ENCODE results near the gene LAMC1.
"Not testable (repeated sequence)": the region's sequence is repeated elsewhere in the genome, so short reads cannot be mapped to it uniquely, and the experiment has no call there.

The LAMC1 gene

GRCh38 chr1:183065168-183065706, 42.0 kb downstream of the LAMC1 start:
- H3K36me3 ChIP-seq (ENCODE audit: insufficient read depth) = no peaks in the 10 kb centered on the region
- no peaks in the 10 kb centered on the region for H3K27me3 ChIP-seq (ENCODE audit: insufficient read depth, low read depth)
- H2AFZ ChIP-seq (ENCODE audit: low read depth) = no peak overlapping the region
- no peak overlapping the region for H3K27ac ChIP-seq
- H3K9ac ChIP-seq = no peak overlapping the region
- no peak overlapping the region for H3K4me3 ChIP-seq (IDR thresholded peaks at IDR 0.05; ENCODE audit: insufficient read depth, low read depth, low read length)
- no peak overlapping the region for H3K4me2 ChIP-seq
- no peak for TF ChIP-seq CTCF (conservative IDR thresholded peaks at IDR 0.05; ENCODE audit: low read depth, low read length)
- H3K79me2 ChIP-seq (ENCODE audit: insufficient read depth, low read depth) = 0 out of 2 replicates have a peak, but pooled peaks cover 10% of the 10 kb centered on the region
- no peaks in the 10 kb centered on the region for H4K20me1 ChIP-seq (ENCODE audit: insufficient read depth)
- H3K4me1 ChIP-seq (ENCODE audit: low read depth, poor library complexity, severe bottlenecking) = peaks cover 71% of the 10 kb centered on the region

DNA sequence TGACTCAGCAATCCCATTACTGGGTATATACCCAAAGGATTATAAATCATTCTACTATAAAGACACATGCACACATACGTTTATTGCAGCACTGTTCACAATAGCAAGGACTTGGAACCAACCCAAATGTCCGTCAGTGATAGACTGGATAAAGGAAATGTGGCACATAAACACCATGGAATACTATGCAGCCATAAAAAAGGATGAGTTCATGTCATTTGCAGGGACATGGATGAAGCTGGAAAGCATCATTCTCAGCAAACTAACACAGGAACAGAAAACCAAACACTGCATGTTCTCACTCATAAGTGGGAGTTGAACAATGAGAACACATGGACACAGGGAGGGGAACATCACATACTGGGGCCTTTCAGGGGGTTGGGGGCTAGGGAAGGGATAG, 43.2 kb downstream of the LAMC1 start:
- H4K20me1 ChIP-seq (ENCODE audit: insufficient read depth); H3K79me2 ChIP-seq (ENCODE audit: insufficient read depth, low read depth); H3K4me2 ChIP-seq; H3K9ac ChIP-seq; H3K4me3 ChIP-seq (IDR thresholded peaks at IDR 0.05; ENCODE audit: insufficient read depth, low read depth, low read length); H3K27me3 ChIP-seq (ENCODE audit: insufficient read depth, low read depth); H2AFZ ChIP-seq (ENCODE audit: low read depth); H3K36me3 ChIP-seq (ENCODE audit: insufficient read depth); H3K27ac ChIP-seq: not testable (repeated sequence)
- peaks cover 70% of the 10 kb centered on the region for H3K4me1 ChIP-seq (ENCODE audit: low read depth, poor library complexity, severe bottlenecking)

DNA sequence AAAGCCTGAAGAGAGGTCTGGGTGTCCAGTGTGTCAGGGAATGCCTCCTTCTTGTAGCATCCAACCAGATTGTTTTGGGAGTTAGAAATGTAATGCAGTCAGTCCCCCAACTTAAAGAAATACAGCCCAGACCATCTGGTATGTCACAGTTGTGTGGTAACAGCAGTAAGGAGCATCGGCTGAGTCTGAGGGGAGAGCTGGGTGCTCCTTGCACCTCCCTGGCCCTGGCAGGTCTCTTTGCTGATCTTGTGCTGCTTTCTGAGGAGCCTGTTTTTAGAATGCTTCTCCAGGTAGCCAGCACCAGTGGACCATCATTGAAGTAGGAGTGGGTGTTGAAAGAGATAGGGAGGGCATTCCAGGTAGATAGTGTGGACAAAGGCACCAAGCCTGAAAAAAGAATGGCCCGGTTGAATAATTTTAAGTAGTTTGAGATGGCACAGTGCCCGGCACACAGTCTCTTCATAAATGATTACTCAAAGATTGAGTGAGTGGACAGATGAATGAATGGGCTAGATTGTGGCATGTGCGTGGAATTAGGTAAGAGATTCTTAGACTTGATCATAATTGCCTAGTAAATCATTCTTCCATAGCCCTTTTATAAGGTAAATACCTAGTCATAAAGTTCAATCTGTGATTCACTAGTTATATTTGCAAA, 46.5 kb downstream of the LAMC1 start:
- H3K4me2 ChIP-seq = peak overlapping the region; percentile 88
- H3K79me2 ChIP-seq (ENCODE audit: insufficient read depth, low read depth) = peaks cover 8% of the 10 kb centered on the region; the same call in 1 of the 2 replicates
- peak overlapping the region; percentile 81; the same call in 1 of the 2 replicates for H3K27ac ChIP-seq
- H3K4me1 ChIP-seq (ENCODE audit: low read depth, poor library complexity, severe bottlenecking) = peaks cover 72% of the 10 kb centered on the region
- H3K36me3 ChIP-seq (ENCODE audit: insufficient read depth) = no peaks in the 10 kb centered on the region
- H2AFZ ChIP-seq (ENCODE audit: low read depth) = no peak overlapping the region
- no peak for TF ChIP-seq CTCF (conservative IDR thresholded peaks at IDR 0.05; ENCODE audit: low read depth, low read length)
- H3K27me3 ChIP-seq (ENCODE audit: insufficient read depth, low read depth) = no peaks in the 10 kb centered on the region
- no peak overlapping the region for H3K9ac ChIP-seq
- H4K20me1 ChIP-seq (ENCODE audit: insufficient read depth) = no peaks in the 10 kb centered on the region
- H3K4me3 ChIP-seq (IDR thresholded peaks at IDR 0.05; ENCODE audit: insufficient read depth, low read depth, low read length) = peak overlapping the region; percentile 18

DNA sequence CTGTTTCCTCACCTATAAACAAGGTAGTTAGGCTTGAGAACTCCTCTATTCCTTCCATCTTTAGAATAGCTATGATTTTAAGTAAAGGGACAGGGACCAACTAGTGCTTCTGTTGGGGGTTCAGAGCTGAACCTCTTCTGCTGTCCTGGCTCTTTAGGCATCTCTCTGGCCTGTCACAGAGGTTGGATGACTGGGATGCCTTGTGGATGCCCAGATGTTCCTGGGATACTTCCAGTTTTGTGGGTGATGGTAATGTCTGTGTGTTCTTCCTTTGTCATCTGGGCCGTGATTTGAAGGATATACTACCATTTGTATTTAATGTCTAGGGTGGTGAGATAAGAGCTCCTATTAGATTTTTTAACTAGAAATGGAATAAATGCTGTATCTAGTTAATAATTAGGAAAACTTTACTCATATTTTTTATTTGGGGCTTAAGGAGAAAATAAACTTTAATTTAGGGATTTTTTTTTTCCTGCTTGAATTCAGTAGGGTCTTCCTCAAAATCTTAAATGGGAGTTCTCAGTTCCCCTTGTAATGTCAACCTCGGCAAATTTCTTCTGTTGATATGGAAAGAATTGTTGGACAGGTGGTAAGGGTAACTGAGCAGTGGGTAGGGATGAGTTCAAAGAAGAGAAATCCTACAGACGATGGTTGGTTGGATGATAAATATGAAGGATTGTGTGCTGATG, 47.2 kb downstream of the LAMC1 start:
- peak overlapping the region; percentile 54 for H3K4me3 ChIP-seq (IDR thresholded peaks at IDR 0.05; ENCODE audit: insufficient read depth, low read depth, low read length)
- peak overlapping the region; percentile 27 for H2AFZ ChIP-seq (ENCODE audit: low read depth)
- TF ChIP-seq CTCF (conservative IDR thresholded peaks at IDR 0.05; ENCODE audit: low read depth, low read length) = no peak
- H3K79me2 ChIP-seq (ENCODE audit: insufficient read depth, low read depth) = peaks cover 15% of the 10 kb centered on the region; the same call in 1 of the 2 replicates
- H4K20me1 ChIP-seq (ENCODE audit: insufficient read depth) = no peaks in the 10 kb centered on the region
- peak overlapping the region; percentile 88 for H3K4me2 ChIP-seq
- peaks cover 79% of the 10 kb centered on the region for H3K4me1 ChIP-seq (ENCODE audit: low read depth, poor library complexity, severe bottlenecking)
- H3K36me3 ChIP-seq (ENCODE audit: insufficient read depth) = no peaks in the 10 kb centered on the region
- H3K9ac ChIP-seq = peak overlapping the region; percentile 35; the same call in 1 of the 2 replicates
- no peaks in the 10 kb centered on the region for H3K27me3 ChIP-seq (ENCODE audit: insufficient read depth, low read depth)
- H3K27ac ChIP-seq = peak overlapping the region; percentile 81
